ENCODE data around the gene VIPR2.

Gene VIPR2

GRCh38 chr7:159064816-159065510 is 79.7 kb downstream of the VIPR2 start:
- no peak for DNase-seq
- Histone ChIP-seq H3K4me3 (ENCODE audit: low read depth, low read length) (no peak overlapping the region), H3K9me3 (no peaks in the 10 kb centered on the region), H3K4me1 (no peaks in the 10 kb centered on the region), H3K27me3 (no peaks in the 10 kb centered on the region), H3K36me3 (no peaks in the 10 kb centered on the region)
- no peak for TF ChIP-seq CTCF (IDR thresholded peaks at IDR 0.05; ENCODE audit: low read depth, low read length)

GRCh38 chr7:159064121-159064815 is 80.4 kb downstream of the VIPR2 start:
- Histone ChIP-seq H3K9me3 (no peaks in the 10 kb centered on the region), H3K27me3 (no peaks in the 10 kb centered on the region), H3K4me1 (no peaks in the 10 kb centered on the region), H3K4me3 (ENCODE audit: low read depth, low read length) (no peak overlapping the region), H3K36me3 (no peaks in the 10 kb centered on the region)
- no peak for TF ChIP-seq CTCF (IDR thresholded peaks at IDR 0.05; ENCODE audit: low read depth, low read length)
- DNase-seq: no peak

- no peaks in the 10 kb centered on the region for H3K36me3 ChIP-seq
- no peak for TF ChIP-seq CTCF (IDR thresholded peaks at IDR 0.05; ENCODE audit: low read depth, low read length)
Measured at GRCh38 chr7:159063046-159063840, 81.4 kb downstream of the VIPR2 start.

GRCh38 chr7:159062569-159062968 is 82.1 kb downstream of the VIPR2 start:
- H3K27me3 ChIP-seq: no peaks in the 10 kb centered on the region
- no peaks in the 10 kb centered on the region for H3K4me1 ChIP-seq
- H3K4me3 ChIP-seq (ENCODE audit: low read depth, low read length): no peak overlapping the region
- H3K9me3 ChIP-seq: no peaks in the 10 kb centered on the region
- no peak for DNase-seq
- no peaks in the 10 kb centered on the region for H3K36me3 ChIP-seq
- no peak for TF ChIP-seq CTCF (IDR thresholded peaks at IDR 0.05; ENCODE audit: low read depth, low read length)

More at GRCh38 chr7:159063046-159063840, 81.4 kb downstream of the VIPR2 start:
- H3K4me1 ChIP-seq: no peaks in the 10 kb centered on the region
- no peak for DNase-seq
- no peaks in the 10 kb centered on the region for H3K9me3 ChIP-seq
- no peaks in the 10 kb centered on the region for H3K27me3 ChIP-seq
- H3K4me3 ChIP-seq (ENCODE audit: low read depth, low read length): no peak overlapping the region

- Histone ChIP-seq H3K36me3 (no peaks in the 10 kb centered on the region), H3K4me3 (ENCODE audit: low read depth, low read length) (no peak overlapping the region), H3K27me3 (no peaks in the 10 kb centered on the region), H3K9me3 (no peaks in the 10 kb centered on the region), H3K4me1 (no peaks in the 10 kb centered on the region)
- DNase-seq: no peak
- TF ChIP-seq CTCF (IDR thresholded peaks at IDR 0.05; ENCODE audit: low read depth, low read length): no peak
Measured at GRCh38 chr7:159061674-159062212, 82.9 kb downstream of the VIPR2 start.

Data from BE2C (cell line).